ENCODE results near the gene SVEP1. TPM values are rescaled to one million over a fixed set of nuclear protein-coding genes. Genes with fewer than 3 reads are reported as not detected.

SVEP1 gene
- total RNA-seq, 1 experiment from 2014 or later: 21.9 TPM

DNA sequence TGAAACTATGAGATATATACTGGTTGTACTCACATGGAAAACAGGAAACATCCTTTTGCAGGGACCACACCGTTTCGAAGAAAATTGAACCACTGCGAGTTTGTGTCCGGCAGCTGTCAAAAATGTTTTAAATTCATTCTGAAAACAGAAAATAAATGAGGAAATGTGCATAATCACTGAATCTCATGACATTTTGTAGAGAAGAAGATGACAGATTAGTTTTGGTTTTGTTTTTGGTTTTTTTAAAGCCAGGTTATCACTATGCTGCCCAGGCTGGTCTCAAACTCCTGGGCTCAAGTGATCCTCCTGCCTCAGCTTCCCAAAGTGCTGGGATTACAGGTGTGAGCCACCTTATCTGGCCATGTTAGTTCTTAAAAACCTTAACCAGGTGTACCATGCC lies 245.4 kb downstream of the SVEP1 start:
- no peak for DNase-seq (ENCODE audit: unreplicated experiment)
- peaks cover 6% of the 10 kb centered on the region for H3K4me1 Mint-ChIP-seq (ENCODE audit: insufficient read depth, unreplicated experiment)
- ChIA-PET CTCF (no interaction called here), POLR2A (interaction anchor here (0.9 kb wide), 1 partner anchor 78 kb away, joined by 3 read pairs; the partner anchor contains the start of gene TXN)
- no TSS peak for BruUV-seq (replicated peaks)
- no peaks in the 10 kb centered on the region for H3K36me3 Mint-ChIP-seq (ENCODE audit: insufficient read depth, unreplicated experiment)
- H3K27ac Mint-ChIP-seq (ENCODE audit: low read depth, unreplicated experiment): no peak overlapping the region
- no peaks in the 10 kb centered on the region for H3K9me3 Mint-ChIP-seq (ENCODE audit: unreplicated experiment)
- TF ChIP-seq, protein P1, sequence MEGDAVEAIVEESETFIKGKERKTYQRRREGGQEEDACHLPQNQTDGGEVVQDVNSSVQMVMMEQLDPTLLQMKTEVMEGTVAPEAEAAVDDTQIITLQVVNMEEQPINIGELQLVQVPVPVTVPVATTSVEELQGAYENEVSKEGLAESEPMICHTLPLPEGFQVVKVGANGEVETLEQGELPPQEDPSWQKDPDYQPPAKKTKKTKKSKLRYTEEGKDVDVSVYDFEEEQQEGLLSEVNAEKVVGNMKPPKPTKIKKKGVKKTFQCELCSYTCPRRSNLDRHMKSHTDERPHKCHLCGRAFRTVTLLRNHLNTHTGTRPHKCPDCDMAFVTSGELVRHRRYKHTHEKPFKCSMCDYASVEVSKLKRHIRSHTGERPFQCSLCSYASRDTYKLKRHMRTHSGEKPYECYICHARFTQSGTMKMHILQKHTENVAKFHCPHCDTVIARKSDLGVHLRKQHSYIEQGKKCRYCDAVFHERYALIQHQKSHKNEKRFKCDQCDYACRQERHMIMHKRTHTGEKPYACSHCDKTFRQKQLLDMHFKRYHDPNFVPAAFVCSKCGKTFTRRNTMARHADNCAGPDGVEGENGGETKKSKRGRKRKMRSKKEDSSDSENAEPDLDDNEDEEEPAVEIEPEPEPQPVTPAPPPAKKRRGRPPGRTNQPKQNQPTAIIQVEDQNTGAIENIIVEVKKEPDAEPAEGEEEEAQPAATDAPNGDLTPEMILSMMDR (IDR thresholded peaks at IDR 0.05; ENCODE audit: unreplicated experiment): no peak
- intact Hi-C loops (cut with micrococcal nuclease): no loop called here
- H3K27me3 Mint-ChIP-seq (ENCODE audit: insufficient read depth, unreplicated experiment): no peaks in the 10 kb centered on the region
- H3K4me3 Mint-ChIP-seq (ENCODE audit: unreplicated experiment): no peak overlapping the region

DNA sequence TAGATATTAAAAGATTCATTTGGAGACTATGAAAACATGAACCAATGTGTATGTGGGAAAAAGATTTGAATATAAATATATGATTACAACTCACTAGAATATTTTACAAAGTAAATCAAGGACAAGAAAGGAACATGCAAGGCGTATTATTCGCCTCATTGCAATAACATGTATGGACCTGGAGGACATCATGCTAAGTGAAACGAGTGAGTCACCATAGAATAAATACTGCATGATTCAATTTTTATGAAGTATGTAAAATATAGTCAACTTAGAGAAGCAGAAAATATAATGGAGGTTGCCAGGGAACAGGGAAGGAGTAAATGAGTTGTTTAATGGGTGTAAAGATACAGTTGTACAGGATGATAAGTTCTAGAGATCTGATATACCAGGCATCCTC lies 246.8 kb downstream of the SVEP1 start:
- H3K27me3 Mint-ChIP-seq (ENCODE audit: insufficient read depth, unreplicated experiment): no peaks in the 10 kb centered on the region
- BruUV-seq (replicated peaks): no TSS peak
- DNase-seq (ENCODE audit: unreplicated experiment): no peak
- intact Hi-C loops (cut with micrococcal nuclease): no loop called here
- H3K9me3 Mint-ChIP-seq (ENCODE audit: unreplicated experiment): no peaks in the 10 kb centered on the region
- H3K4me1 Mint-ChIP-seq (ENCODE audit: insufficient read depth, unreplicated experiment): peaks cover 8% of the 10 kb centered on the region
- CTCF ChIA-PET: no interaction called here
- no peak overlapping the region for H3K27ac Mint-ChIP-seq (ENCODE audit: low read depth, unreplicated experiment)
- TF ChIP-seq, protein P1 (IDR thresholded peaks at IDR 0.05; ENCODE audit: unreplicated experiment): no peak
- no peaks in the 10 kb centered on the region for H3K36me3 Mint-ChIP-seq (ENCODE audit: insufficient read depth, unreplicated experiment)
- no peak overlapping the region for H3K4me3 Mint-ChIP-seq (ENCODE audit: unreplicated experiment)
- POLR2A ChIA-PET: interaction anchor here (0.6 kb wide), 1 partner anchor 226 kb away, joined by 3 read pairs; no protein-coding TSS in a partner anchor

DNA sequence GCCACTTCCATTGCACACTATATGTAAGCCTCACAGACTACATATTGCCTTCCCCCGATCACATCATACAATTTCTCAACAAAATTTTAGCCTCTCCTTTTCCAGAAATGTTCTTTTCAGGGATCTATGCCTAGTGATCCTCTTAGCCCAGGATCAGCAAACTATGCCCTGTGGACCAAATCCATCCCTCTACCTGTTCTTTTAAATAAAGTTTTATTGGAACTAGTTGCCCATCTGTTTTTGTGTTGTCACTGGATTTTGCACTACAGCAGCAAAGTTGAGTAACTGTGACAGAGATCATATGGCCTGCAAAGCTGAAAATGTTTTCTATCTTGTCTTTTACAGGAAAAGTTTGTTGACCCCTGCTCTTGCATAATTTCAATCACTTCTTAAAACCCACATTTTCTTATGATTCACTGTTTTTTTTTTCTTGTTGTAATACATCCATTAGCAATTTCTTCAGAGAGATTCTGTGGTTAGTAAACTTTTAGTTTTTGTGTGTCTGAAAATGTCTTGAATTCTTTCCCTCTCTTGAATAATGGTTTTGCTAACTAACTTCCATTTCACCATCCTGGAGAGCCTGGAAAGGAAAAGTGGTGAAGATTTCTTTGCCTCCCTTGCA lies 248.9 kb downstream of the SVEP1 start:
- H3K36me3 Mint-ChIP-seq (ENCODE audit: insufficient read depth, unreplicated experiment): no peaks in the 10 kb centered on the region
- TF ChIP-seq, protein P1 (IDR thresholded peaks at IDR 0.05; ENCODE audit: unreplicated experiment): no peak
- no TSS peak for BruUV-seq (replicated peaks)
- no peak overlapping the region for H3K4me3 Mint-ChIP-seq (ENCODE audit: unreplicated experiment)
- intact Hi-C loops (cut with micrococcal nuclease): no loop called here
- ChIA-PET POLR2A (interaction anchor here (0.6 to 1.3 kb wide), 4 partner anchors 59 to 209 kb away, joined by 3 to 6 read pairs (median 3); partner anchors contain the start of gene TXN), CTCF (interaction anchor here (0.7 to 1.1 kb wide), 2 partner anchors 10 to 525 kb away, joined by 3 read pairs; no protein-coding TSS in a partner anchor)
- no peak overlapping the region for H3K27ac Mint-ChIP-seq (ENCODE audit: low read depth, unreplicated experiment)
- peak; percentile 24 for DNase-seq (ENCODE audit: unreplicated experiment)
- no peaks in the 10 kb centered on the region for H3K27me3 Mint-ChIP-seq (ENCODE audit: insufficient read depth, unreplicated experiment)
- peaks cover 12% of the 10 kb centered on the region for H3K4me1 Mint-ChIP-seq (ENCODE audit: insufficient read depth, unreplicated experiment)
- H3K9me3 Mint-ChIP-seq (ENCODE audit: unreplicated experiment): no peaks in the 10 kb centered on the region

- POLR2A ChIA-PET: interaction anchor here (0.6 to 1.3 kb wide), 5 partner anchors 60 to 527 kb away, joined by 3 to 6 read pairs (median 3); partner anchors contain the start of gene TXN
- no TSS peak for BruUV-seq (replicated peaks)
- Mint-ChIP-seq H3K4me3 (ENCODE audit: unreplicated experiment) (no peak overlapping the region), H3K4me1 (ENCODE audit: insufficient read depth, unreplicated experiment) (peaks cover 12% of the 10 kb centered on the region), H3K27ac (ENCODE audit: low read depth, unreplicated experiment) (no peak overlapping the region), H3K27me3 (ENCODE audit: insufficient read depth, unreplicated experiment) (no peaks in the 10 kb centered on the region), H3K9me3 (ENCODE audit: unreplicated experiment) (no peaks in the 10 kb centered on the region), H3K36me3 (ENCODE audit: insufficient read depth, unreplicated experiment) (no peaks in the 10 kb centered on the region)
- TF ChIP-seq, protein P1 (IDR thresholded peaks at IDR 0.05; ENCODE audit: unreplicated experiment): no peak
- intact Hi-C loops (cut with micrococcal nuclease): no loop called here
- CTCF ChIA-PET: interaction anchor here (0.6 to 1.1 kb wide), 2 partner anchors 11 to 257 kb away, joined by 3 read pairs; no protein-coding TSS in a partner anchor
- no peak for DNase-seq (ENCODE audit: unreplicated experiment)
Measured at GRCh38 chr9:110329639-110330230, 249.8 kb downstream of the SVEP1 start.

Data from MCF 10A (cell line).